GM18861 (cell line): Measurements from ENCODE around the gene SYTL3.

Experiments
- ATAC-seq: cut with Tn5 transposase; IDR thresholded peaks from one replicate; pipeline ENCODE4 v1.9.1; 2021; ENCODE audit not compliant: unreplicated experiment

The SYTL3 gene

DNA sequence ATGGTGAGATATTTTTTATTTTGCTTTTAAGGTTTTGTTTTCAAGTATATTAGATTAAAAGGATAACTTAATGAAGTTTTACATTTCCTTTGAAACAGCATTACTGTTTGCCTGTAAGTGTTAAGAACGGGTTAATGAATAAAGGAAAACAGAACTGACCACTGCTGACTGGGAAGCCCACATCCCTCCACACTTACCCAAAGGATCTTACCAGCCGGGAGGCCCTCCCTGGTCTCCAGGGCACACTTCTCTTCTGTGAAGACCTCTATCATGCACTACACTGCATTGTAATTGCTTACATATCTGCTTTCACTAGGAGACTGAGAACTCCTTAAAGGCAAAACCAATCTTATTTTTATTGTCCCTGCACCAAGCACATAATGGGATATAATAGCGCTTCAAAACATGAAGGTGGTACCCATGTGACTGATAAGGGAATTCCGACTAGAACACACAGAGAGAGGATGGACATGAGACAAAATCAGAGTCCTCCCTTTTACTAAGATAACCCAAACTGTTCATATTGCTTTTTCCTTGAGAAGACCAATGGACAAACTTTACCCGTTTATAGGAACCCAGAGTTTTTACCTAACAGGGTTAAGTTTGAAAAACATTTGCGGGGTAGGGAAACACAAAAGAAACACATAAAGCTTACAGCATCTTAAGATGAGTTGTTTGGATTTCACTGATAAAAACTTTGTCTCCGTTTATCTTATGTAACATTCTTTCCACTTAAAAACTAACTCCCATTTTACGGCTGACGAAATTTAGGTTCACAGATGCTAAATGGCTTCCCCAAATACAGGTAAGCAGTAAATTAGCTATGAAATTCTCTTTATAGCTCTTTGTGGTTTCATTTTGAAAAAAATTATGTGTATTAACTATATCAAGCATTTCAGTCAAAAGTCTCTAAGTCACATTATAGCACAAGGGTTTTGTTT, 160.6 kb downstream of the SYTL3 start:
- no peak for ATAC-seq

DNA sequence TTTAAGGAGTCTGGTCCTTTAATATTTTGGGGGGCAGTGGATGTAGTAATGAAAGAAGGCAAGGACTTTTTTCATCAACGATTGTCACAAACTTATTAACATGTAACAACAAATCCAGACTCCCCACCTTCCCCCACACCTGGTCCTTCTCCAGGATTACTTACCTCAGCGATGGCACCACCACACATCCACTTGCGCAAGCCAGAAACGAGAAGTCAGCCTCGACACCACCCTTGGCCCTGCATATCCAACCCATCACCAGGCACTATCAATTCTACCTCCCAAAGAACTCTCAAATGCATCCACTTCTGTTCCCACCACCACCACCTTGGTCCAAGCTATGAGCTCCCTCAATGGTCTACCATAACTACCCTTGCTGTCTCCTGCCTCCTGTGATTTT, 162.8 kb downstream of the SYTL3 start:
- no peak for ATAC-seq

DNA sequence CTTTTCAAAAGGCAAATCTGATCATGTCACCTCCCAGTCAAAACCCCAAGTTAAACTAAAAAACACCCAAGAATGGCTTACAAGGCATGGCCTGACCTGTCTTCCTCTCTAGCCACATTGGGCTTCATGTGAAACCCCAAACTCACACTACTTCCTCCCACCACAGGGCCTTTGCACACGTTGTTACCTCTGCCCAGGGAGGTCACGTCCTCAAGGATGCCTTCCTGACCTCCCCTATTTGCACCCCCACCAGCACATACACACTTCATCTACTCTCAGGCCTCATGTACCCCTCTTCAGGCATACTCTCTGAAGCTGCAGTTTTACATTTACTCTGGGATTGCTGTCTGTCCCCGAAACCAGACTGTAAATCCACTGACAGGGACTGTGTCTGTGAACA, 163.2 kb downstream of the SYTL3 start:
- no peak for ATAC-seq
